AG04450 (cell line): ENCODE results near the gene ADGRG3. TPM values are rescaled to one million over a fixed set of nuclear protein-coding genes. Genes with fewer than 3 reads are reported as not detected.

ENCODE experiments used
- CTCF ChIA-PET: fragments of 300-600, 350-600 bp; formaldehyde crosslinking; extraction: SDS; loops from one replicate; lab custom pipeline; 2022; ENCODE audit warnings: antibody characterized with exemption, inconsistent platforms; lab: Charles Lee
- POLR2A ChIA-PET: fragments of 350-600 bp; formaldehyde crosslinking; extraction: SDS; loops from one replicate; lab custom pipeline; 2021; ENCODE audit warnings: antibody characterized with exemption, inconsistent platforms; lab: Yijun Ruan, JAX
- DNase-seq: peaks from one replicate; pipeline ENCODE4 v3.0.0-alpha.2; 2011; ENCODE audit warnings: low read depth, low spot score
- H3K27ac ChIP-seq: one replicate; pipeline ENCODE4 v1.5.1; 2012; ENCODE audit warnings: low read depth, low read length, control low read depth
- H3K27me3 ChIP-seq: one replicate; pipeline ENCODE4 v1.6.0; 2012; ENCODE audit warnings: low read length; ENCODE audit not compliant: control insufficient read depth, insufficient read depth
- H3K4me3 ChIP-seq: 2 replicates; pipeline ENCODE4 v1.5.1; 2011; ENCODE audit warnings: mild to moderate bottlenecking, low read depth, low read length, control low read depth
- H3K9me3 ChIP-seq: 2 replicates; pipeline ENCODE4 v1.5.1; 2012; ENCODE audit warnings: low read length; ENCODE audit not compliant: control insufficient read depth, insufficient read depth
- CTCF ChIP-seq: IDR thresholded peaks from 2 replicates; pipeline ENCODE4 v1.5.1; 2011; ENCODE audit warnings: low read depth, low read length, control low read depth, inconsistent platforms
- polyA plus RNA-seq: library from polyadenylated mRNA; depleted of rRNA; stranded (reverse); fragments of >200 nt; gene quantifications from 2 replicates; pipeline ENCODE4 v1.2.3, GENCODE V29; 2011

ADGRG3 gene
- polyA plus RNA-seq, 1 experiment: not detected

DNA sequence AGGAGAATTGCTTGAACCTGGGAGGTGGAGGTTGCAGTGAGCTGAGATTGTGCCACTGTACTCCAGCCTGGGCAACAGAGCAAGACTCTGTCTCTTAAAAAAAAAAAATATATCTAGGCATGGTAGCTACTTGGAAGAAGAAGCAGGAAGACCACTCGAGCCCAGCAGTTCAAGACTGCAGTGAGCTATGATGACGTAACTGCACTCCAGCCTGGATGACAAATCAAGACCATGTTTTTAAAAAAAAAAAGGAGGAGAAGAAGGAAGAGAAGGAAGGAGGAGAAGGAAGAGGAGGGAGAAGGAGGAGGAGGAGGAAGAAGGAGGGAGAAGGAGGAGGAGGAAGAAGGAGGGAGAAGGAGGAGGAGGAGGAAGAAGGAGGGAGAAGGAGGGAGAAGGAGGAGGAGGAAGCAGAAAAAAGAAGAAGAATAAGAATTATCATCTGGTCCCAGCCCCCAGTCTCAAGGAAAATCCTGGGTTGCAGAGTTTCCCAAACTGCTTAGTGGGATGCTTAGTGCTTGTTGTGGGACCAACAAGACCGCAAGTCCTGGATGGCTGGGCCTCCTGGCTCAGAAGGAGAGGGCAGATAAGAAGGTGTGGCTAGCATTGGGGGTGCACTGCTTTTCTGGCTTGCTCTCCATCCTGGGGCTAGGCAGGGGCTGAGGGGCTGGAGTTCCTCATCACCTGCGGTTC is 22.8 kb downstream of the ADGRG3 start:
- Histone ChIP-seq H3K9me3 (no peaks in the 10 kb centered on the region), H3K4me3 (no peak overlapping the region), H3K27me3 (peaks cover 51% of the 10 kb centered on the region), H3K27ac (no peak overlapping the region)
- DNase-seq: no peak
- POLR2A ChIA-PET: no interaction called here
- no peak for TF ChIP-seq CTCF
- CTCF ChIA-PET: no interaction called here

DNA sequence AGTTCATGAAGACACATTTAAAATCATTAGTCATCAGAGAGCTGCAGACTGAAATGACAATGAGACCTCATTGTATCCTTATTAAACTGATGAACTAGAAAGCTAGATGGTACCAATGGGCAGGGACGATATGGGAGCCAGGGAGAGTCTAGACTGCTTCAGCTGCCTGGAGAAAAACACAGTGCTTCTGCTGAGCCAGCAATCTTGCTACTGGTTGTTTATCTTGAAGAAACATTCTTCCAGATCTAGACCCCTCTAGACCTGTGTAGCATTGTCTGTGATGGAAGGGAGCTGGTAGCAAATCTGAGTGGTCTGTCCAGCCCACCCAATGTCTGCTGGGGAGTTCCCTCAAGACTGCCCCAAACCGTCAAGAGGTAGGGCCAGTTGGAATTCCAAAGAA is 24.5 kb downstream of the ADGRG3 start:
- Histone ChIP-seq H3K27me3 (peaks cover 47% of the 10 kb centered on the region), H3K4me3 (no peak overlapping the region), H3K9me3 (no peaks in the 10 kb centered on the region), H3K27ac (no peak overlapping the region)
- CTCF ChIA-PET: no interaction called here
- no peak for DNase-seq
- POLR2A ChIA-PET: no interaction called here
- TF ChIP-seq CTCF: no peak

DNA sequence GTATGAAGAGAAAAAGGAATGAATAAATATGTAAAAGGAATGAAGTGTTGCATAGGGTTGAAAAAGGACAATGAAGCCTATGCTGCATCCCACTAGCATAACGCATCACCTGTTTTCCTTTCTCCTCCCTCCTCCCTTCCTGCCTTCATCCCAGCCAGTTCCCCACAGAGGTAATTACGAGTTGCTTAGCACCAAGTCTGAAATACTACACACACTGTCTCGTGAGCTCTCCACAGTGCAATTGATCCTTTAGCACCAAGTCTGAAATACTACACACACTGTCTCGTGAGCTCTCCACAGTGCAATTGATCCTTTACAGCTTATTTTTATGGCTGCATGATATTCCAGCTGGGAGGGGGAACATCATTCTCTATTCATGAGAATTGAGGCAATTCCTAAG is 25.4 kb downstream of the ADGRG3 start:
- POLR2A ChIA-PET: no interaction called here
- no peak for TF ChIP-seq CTCF
- Histone ChIP-seq H3K9me3 (no peaks in the 10 kb centered on the region; the same call in 1 of the 2 replicates), H3K27me3 (peaks cover 42% of the 10 kb centered on the region), H3K27ac (no peak overlapping the region), H3K4me3 (no peak overlapping the region)
- no peak for DNase-seq
- CTCF ChIA-PET: no interaction called here

DNA sequence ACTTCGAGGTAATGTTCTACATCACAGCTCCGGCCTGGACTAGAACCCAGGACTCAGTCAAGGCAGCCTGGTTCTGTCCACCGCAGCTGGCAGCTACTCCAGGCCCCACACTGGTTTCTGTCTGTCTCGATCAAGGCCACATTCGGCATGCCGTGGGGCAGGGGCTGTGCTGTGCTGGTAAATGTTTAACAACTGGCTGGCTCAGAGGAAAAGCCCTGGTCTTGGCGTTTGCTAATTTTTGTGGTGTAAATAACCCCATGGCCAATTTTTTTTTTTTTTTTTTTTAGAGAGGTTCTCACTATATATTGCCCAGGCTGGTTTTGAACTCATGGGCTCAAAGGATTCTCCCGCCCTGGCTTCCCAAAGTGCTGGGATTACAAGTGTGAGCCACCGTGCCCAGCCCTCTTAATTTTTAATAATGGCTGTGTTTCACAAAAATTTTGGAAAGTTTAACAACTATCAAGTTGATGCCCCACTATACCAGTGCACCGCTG is 26.2 kb downstream of the ADGRG3 start:
- no peak overlapping the region for H3K27ac ChIP-seq
- H3K9me3 ChIP-seq: no peaks in the 10 kb centered on the region; the same call in 1 of the 2 replicates
- TF ChIP-seq CTCF: no peak
- peaks cover 37% of the 10 kb centered on the region for H3K27me3 ChIP-seq
- DNase-seq: no peak
- H3K4me3 ChIP-seq: no peak overlapping the region
- CTCF ChIA-PET: no interaction called here
- POLR2A ChIA-PET: no interaction called here
